HG03457 (cell line): ENCODE measurements around the gene LASP1NB.
"Not testable (repeated sequence)": the region's sequence is repeated elsewhere in the genome, so short reads cannot be mapped to it uniquely, and the experiment has no call there.

Experiments used
- ATAC-seq: cut with Tn5 transposase; IDR thresholded peaks from one replicate; pipeline ENCODE4 v1.9.1; 2021; ENCODE audit warnings: moderate number of reproducible peaks; ENCODE audit not compliant: unreplicated experiment

LASP1NB gene

GRCh38 chr17:38896346-38896954 lies 29.0 kb upstream of the LASP1NB start:
- no peak for ATAC-seq

GRCh38 chr17:38897176-38897575 lies 28.2 kb upstream of the LASP1NB start:
- no peak for ATAC-seq

DNA sequence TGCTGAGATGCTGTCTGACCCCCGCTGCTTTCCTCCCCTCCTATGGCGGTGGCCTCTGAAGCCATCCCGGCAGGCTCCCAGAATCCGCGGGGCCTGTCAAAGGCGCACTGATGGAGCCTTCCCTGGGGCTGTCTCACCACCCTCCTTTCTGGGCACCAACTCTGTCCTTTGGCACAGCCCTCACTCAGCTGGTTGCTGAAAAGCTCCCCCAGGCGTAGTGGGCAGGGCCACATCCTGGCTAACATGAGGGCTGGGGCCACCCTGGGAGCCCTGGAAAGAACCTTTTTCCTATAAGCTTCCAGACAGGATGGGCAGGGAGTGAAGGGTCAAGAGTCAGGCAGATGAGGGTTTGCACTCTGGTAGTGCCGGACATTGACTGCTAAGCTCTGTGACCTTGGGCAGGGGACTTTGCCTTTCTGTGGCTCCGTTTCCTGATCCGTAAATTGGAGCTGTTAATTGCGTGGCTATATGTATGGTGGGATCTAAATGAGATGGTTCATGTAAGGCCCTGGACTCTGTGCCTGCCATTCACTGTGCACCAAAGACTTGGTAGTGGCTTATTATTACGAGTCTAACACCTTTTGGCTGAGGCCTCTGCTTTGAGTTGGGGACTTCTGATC lies 27.6 kb upstream of the LASP1NB start:
- no peak for ATAC-seq

DNA sequence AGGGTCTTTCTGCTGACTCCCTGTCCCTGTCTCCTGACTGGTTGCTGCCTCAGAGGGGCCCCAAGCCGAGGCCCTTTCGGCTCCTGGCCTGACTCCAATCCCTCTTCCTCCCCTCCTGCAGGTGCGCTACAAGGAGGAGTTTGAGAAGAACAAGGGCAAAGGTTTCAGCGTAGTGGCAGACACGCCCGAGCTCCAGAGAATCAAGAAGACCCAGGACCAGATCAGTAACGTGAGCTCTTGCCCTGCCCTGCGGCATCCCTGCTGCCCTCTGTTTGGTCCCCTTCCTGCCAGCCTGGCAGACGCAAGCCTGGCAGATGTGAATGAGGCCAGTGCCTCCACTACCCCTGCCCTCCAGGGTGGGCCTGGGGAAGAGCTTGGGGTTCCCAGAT lies 27.1 kb upstream of the LASP1NB start:
- peak; percentile 19 for ATAC-seq

- peak; percentile 75 for ATAC-seq
Measured at GRCh38 chr17:38898812-38899348, 26.5 kb upstream of the LASP1NB start.

- ATAC-seq: no peak
Measured at GRCh38 chr17:38899421-38899820, 26.0 kb upstream of the LASP1NB start.

- ATAC-seq: no peak
Measured at GRCh38 chr17:38900978-38901656, 24.3 kb upstream of the LASP1NB start.

GRCh38 chr17:38903404-38903803 lies 22.0 kb upstream of the LASP1NB start:
- no peak for ATAC-seq

- no peak for ATAC-seq
Measured at GRCh38 chr17:38904892-38905291, 20.5 kb upstream of the LASP1NB start.

DNA sequence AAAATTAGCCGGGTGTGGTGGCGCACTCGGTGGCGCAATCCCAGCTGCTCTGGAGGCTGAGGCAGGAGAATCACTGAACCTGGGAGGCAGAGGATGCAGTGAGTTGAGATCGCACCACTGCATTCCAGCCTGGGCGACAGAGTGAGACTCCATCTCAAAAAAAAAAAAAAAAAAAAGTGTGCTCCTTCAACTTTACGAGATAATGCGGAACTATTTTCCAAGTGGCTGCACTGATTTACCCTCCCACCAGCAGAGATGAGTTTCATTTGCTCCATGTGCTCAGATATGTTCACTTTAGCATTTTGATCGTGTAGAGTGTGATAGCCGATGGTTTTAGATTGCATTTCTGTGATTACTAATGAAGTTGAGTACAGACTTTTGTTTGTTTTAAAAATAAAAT lies 20.0 kb upstream of the LASP1NB start:
- ATAC-seq: no peak

- no peak for ATAC-seq
Measured at GRCh38 chr17:38906460-38907228, 18.8 kb upstream of the LASP1NB start.

- no peak for ATAC-seq
Measured at GRCh38 chr17:38907930-38908675, 17.3 kb upstream of the LASP1NB start.

DNA sequence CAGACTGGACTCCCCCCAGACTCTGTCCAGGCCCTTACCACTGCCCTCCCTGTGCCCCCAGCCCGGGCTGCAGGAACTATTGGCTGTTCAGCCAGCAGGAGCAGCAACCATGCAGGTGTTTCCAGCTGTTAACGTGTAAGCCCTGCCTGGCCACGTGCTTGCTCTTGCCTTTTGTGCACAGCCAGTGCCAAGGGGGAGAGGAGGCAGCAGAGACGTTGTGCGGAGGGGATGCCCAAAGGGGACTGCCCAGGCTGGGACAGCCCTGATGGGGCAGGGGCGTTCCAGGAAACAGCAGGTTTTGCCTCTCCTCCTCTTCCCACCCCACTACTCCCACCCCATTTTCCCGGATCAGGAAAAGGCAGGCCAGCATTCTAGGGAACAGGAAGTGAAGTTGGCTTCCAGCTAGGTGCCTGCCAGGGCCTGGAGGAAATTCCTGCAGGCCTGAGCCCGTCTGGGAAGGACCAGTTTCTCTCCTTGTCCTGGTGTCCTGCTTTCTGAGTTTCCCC lies 16.7 kb upstream of the LASP1NB start:
- no peak for ATAC-seq

DNA sequence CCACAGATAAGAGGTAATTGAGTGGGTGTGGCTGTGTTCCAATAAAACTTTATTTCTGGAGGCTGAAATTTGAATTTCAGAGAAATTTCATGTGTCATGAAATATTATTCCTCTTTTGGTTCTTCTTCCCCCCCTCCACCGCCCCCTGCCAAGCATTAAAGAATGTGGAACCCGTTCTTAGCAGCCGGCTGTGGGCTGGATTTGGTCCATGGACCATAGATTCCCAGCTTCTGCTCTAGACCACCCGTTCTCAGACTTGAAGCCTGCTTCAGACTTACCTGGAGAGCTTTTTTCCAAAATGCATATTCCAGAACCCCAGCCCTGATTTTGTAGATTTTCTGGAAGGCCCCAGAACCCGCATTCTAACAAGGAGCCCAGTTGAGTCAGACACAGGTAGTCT lies 15.1 kb upstream of the LASP1NB start:
- ATAC-seq: no peak

GRCh38 chr17:38911081-38911730 lies 14.2 kb upstream of the LASP1NB start:
- ATAC-seq: no peak

DNA sequence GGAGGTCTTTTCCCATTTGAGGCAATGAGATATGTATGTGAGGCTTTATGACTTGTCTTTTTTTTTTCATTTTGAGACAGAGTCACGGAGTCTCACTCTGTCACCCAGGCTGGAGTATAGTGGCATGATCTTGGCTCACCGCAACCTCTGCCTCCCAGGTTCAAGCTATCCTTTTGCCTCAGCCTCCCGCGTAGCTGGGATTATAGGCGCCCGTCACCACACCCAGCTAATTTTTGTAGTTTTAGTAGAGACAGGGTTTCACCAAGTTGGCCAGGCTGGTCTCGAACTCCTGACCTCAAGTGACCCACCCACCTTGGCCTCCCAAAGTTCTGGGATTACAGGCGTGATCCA lies 13.7 kb upstream of the LASP1NB start:
- not testable (repeated sequence) for ATAC-seq

- no peak for ATAC-seq
Measured at GRCh38 chr17:38912221-38912813, 13.1 kb upstream of the LASP1NB start.

DNA sequence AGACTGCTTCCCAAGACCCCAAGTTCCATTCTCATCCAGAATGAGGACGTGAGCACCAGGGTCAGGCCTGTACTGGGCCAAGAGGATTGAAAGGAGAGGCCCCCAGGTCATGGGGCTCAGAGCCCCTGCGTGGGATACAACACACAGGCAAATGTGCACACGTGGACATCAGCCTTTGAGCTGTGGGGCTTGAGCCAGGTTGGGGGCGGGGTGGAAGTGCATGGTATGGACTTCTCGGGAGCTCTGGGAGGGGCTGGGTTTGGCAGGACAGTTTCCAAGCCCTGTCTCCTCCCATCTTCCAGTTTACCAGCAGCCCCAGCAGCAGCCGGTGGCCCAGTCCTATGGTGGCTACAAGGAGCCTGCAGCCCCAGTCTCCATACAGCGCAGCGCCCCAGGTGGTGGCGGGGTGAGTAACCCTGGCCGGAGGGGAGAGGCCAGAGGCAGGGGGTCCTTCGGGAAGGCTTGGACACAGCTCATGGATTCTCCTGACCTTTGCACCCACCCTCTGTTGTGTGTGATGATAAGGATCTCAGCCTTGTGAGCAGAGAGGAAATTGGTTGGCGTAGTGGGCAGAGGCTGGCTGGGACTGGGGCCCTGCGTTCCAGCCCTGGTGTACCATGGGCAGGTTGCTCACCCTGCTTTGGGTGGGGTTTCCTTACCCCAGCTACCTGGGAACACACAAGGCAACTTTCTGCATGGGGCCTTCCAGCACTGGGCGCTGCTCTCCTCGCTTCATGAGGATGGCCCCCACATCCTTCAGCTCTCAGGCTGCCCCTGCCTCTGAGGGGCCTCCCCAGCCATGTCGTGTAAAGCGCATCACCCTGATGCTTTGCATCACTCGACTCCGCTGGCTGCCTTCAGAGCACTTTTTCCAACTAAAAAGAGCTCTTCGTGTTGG lies 10.4 kb upstream of the LASP1NB start:
- no peak for ATAC-seq

- no peak for ATAC-seq
Measured at GRCh38 chr17:38915639-38915995, 9.8 kb upstream of the LASP1NB start.
